ENCODE results near the gene DHRS3. TPM values are rescaled to one million over a fixed set of nuclear protein-coding genes. Genes with fewer than 3 reads are reported as not detected.
A peak's percentile ranks its signal among the peaks of the same experiment; 100 is the strongest.

Gene DHRS3
- total RNA-seq, 1 experiment from 2014 or later, result 54.5 TPM

DNA sequence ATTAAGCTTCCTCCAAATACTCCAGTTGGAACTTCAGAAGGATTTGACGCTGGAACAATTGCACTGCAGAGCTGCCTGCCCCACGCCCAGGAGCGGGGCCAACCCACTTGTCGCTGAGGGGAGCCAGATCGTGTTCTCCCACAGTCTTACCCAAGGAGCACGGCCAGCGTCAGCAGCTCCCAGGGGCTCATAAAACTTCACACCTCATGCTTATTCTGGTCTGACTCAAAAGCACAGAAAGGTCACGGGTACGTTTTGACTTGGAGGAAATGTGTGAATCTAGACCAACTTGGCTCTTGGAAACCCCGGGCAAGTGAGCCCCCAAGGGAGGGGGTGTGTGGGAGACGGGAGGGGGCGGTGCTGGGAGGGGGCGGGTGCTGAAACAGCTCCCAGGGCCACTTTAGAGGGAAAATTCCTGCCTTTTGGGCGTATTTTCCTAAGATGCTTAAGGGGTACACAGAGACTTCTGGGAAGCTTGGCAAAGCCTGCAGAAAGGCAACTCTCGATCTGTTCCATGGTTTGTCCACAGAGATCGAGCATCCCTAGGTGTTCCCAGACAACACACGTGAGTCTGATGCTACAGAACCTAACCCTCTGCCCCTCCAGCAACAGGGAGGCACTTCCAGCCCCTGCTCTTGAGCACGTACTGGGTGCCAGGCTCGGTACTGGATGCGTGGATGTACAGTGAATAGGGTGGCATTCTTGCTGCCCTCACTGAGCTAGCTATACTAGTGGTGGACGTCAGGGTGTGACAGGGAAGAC lies 98.9 kb downstream of the DHRS3 start:
- Histone ChIP-seq H3K9me3 (ENCODE audit: control insufficient read depth, low read depth, low read length) (no peaks in the 10 kb centered on the region), H2BK5ac (ENCODE audit: insufficient read length, low read length) (no peak overlapping the region), H3K18ac (ENCODE audit: insufficient read length, low read depth, low read length) (peak overlapping the region; percentile 11), H3K4ac (ENCODE audit: low read depth, low read length) (no peak overlapping the region), H2BK12ac (ENCODE audit: insufficient read length, low read depth, low read length) (no peak overlapping the region), H2BK20ac (ENCODE audit: low read depth, low read length, poor library complexity, severe bottlenecking) (no peak overlapping the region), H2AFZ (ENCODE audit: low read length) (no peak overlapping the region), H2BK15ac (ENCODE audit: low read depth, low read length) (no peak overlapping the region), H3K56ac (ENCODE audit: insufficient read length, low read depth, low read length) (no peak overlapping the region), H2BK120ac (ENCODE audit: low read depth, low read length, poor library complexity, severe bottlenecking) (no peak overlapping the region), H3K27ac (ENCODE audit: insufficient read length, low read depth, low read length) (no peak overlapping the region), H4K8ac (replicated peaks; ENCODE audit: insufficient read length, low read depth, low read length) (no peak overlapping the region), H3K4me2 (ENCODE audit: insufficient read depth, insufficient read length, low read length) (no peak overlapping the region), H3K4me1 (ENCODE audit: insufficient read depth, low read length) (no peaks in the 10 kb centered on the region), H4K91ac (ENCODE audit: insufficient read length, low read depth, low read length) (no peak overlapping the region), H2AK5ac (ENCODE audit: insufficient read length, low read length) (no peak overlapping the region), H4K20me1 (ENCODE audit: control insufficient read depth, insufficient read depth, insufficient read length) (no peaks in the 10 kb centered on the region), H3K79me1 (ENCODE audit: insufficient read depth, low read depth, low read length, poor library complexity, severe bottlenecking) (no peaks in the 10 kb centered on the region), H3K27me3 (ENCODE audit: insufficient read depth, low read length) (no peaks in the 10 kb centered on the region), H3K9ac (ENCODE audit: extremely low read depth, insufficient read length, low read length) (no peak overlapping the region), H3T11ph (ENCODE audit: low read length) (no peak overlapping the region), H3K79me2 (ENCODE audit: insufficient read depth, low read length) (no peaks in the 10 kb centered on the region), H4K5ac (ENCODE audit: insufficient read length, low read depth, low read length) (no peak overlapping the region), H3K23ac (ENCODE audit: insufficient read length, low read depth, low read length) (no peak overlapping the region), H3K23me2 (ENCODE audit: insufficient read length, low read depth, low read length, poor library complexity, severe bottlenecking) (no peaks in the 10 kb centered on the region), H3K14ac (ENCODE audit: insufficient read depth, low read length) (no peak overlapping the region)
- no peaks in the 10 kb centered on the region for H3K9me3 Mint-ChIP-seq
- no peak overlapping the region for H3K4me3 Mint-ChIP-seq
- WGBS (ENCODE audit: extremely low coverage, insufficient read length, low lambda C conversion rate), result no CpG with 5 or more reads among the region's 21 CpGs
- TF ChIP-seq, protein P1, sequence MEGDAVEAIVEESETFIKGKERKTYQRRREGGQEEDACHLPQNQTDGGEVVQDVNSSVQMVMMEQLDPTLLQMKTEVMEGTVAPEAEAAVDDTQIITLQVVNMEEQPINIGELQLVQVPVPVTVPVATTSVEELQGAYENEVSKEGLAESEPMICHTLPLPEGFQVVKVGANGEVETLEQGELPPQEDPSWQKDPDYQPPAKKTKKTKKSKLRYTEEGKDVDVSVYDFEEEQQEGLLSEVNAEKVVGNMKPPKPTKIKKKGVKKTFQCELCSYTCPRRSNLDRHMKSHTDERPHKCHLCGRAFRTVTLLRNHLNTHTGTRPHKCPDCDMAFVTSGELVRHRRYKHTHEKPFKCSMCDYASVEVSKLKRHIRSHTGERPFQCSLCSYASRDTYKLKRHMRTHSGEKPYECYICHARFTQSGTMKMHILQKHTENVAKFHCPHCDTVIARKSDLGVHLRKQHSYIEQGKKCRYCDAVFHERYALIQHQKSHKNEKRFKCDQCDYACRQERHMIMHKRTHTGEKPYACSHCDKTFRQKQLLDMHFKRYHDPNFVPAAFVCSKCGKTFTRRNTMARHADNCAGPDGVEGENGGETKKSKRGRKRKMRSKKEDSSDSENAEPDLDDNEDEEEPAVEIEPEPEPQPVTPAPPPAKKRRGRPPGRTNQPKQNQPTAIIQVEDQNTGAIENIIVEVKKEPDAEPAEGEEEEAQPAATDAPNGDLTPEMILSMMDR (conservative IDR thresholded peaks at IDR 0.05), result no peak
- DNase-seq, result no peak
- H3K4me1 Mint-ChIP-seq, result peaks cover 5 to 8% of the 10 kb centered on the region in 2 experiments; a peak in 3 of 4 replicates
- H3K36me3 Mint-ChIP-seq (ENCODE audit: insufficient read depth in 1 of 3, low read depth in 3 of 3), result no peaks in the 10 kb centered on the region; a peak in 1 of 7 replicates
- no peaks in the 10 kb centered on the region; the same call in 1 of the 2 replicates for H3K27me3 Mint-ChIP-seq (ENCODE audit: low read depth)
- 0 out of 7 replicates have a peak overlapping the region, but pooled peaks of 1 of the 3 experiments have one; percentile 28 for H3K27ac Mint-ChIP-seq

Small RNA genes within 50 kb of the gene (microRNA-seq; reads per million reads assigned to microRNA genes)
- gene MIR6730 (ENCODE audit: borderline microRNAs expressed), result not detected

Other genes starting within 250 kb of the DHRS3 start
- gene AADACL4, start 25.9 kb upstream of the DHRS3 start, total RNA-seq (2021), result not detected in 2 replicates
- 0.22 and 0.35 TPM in 2 replicates for gene AADACL3, start 97.9 kb upstream of the DHRS3 start, total RNA-seq (2021)
- not detected in 2 replicates for gene CFAP107, start 128.0 kb upstream of the DHRS3 start, total RNA-seq (2021)
- not detected in 2 replicates for gene PRAMEF12, start 155.5 kb upstream of the DHRS3 start, total RNA-seq (2021)
- gene PRAMEF1, start 173.2 kb upstream of the DHRS3 start, total RNA-seq (2021), result not detected in 2 replicates
- not detected in 2 replicates for gene PRAMEF11, start 213.2 kb upstream of the DHRS3 start, total RNA-seq (2021)
- not detected in 2 replicates for gene HNRNPCL1, start 230.5 kb upstream of the DHRS3 start, total RNA-seq (2021)
- gene PRAMEF2, start 238.9 kb upstream of the DHRS3 start, total RNA-seq (2021), result not detected in 2 replicates

Data from H9 (cell line).